MV-4-11 (cell line): ENCODE results near the gene CCDC17.

Source experiments
- DNase-seq: peaks from one replicate; lab custom pipeline; 2025; lab: John Stamatoyannopoulos, UW

The CCDC17 gene

DNA sequence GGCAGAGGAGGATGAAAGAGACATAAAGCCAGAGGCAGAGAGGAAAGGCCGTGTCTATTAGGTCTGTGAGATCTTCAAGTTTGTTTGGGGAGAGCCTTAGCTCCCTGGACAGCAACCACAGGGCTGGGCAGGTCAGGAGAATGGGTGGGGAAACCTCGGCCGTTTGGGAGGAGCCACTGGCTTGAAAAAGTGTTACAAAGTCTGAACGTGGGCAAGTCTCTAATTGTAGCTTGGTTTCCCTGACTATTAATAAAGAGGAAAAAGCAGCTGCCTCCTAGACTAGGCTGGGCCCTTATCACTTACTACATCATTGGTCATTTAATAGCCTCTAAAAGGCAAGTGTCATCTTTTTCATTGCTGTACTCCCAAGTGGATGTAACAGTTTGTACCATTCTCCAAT is at the start of gene CCDC17:
Gene CCDC17, minus strand, starts transcription at position 83 of the 400 bp plus-strand sequence. CDS start 145 bp downstream, outside the sequence.
- DNase-seq: no peak

DNA sequence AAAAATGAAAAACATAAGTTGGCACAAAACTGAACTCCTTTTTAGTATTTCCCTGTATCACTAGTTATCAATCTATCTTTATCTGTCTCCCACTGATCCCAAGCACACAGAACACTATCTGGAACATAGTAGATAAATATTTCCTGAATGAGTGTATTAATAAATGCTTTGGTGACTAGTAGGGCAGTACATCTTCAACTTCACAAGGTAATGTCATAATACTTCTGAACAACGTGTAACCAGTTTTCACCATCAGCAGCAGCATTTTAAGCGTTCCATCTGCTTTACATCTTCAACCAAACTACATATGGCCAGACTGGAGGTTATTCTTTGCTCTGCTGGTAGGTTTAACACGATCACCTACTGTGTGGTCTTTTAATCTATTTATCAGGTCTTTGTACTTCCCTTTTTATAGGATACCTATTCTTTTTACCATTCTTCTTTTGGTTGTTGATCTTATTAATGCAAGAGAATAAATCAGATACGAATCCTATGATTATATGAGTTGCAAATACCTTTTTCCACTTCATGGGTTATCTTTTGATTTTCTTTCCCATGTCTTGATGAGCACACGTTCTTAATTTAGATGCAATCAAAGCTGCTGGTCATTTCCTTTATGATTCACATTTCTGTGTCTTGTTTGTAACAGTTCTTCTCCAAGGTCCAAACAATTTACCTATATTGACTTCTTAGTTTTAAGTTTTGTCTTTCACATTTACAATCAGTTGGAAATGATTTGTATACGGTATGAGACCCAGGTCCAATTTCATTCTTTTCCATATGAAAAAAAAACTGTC is 46.2 kb upstream of the CCDC17 start:
- no peak for DNase-seq

GRCh38 chr1:45669379-45669778 is 45.5 kb upstream of the CCDC17 start:
- DNase-seq: no peak

DNA sequence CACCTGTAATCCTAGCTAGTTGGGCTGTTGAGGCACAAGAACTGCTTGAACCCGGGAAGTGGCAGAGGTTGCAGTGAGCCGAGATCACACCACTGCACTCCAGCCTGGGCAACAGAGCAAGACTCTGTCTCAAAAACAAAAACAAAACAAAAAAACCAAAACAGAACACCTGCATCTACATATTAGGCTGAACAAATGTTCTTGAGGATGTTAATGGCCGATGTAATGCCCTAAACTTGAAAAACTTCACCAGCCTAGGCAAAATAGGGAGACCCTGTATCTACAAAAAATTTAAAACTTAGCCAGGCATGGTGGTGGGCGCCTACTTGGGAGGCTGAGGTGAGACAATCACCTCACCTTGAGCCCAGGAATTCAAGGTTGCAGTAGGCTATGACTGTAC is 44.7 kb upstream of the CCDC17 start:
- DNase-seq: no peak

GRCh38 chr1:45667321-45668111 is 43.7 kb upstream of the CCDC17 start:
- DNase-seq: no peak

GRCh38 chr1:45666836-45667235 is 43.0 kb upstream of the CCDC17 start:
- DNase-seq: no peak

- no peak for DNase-seq
Measured at GRCh38 chr1:45660336-45660735, 36.5 kb upstream of the CCDC17 start.

DNA sequence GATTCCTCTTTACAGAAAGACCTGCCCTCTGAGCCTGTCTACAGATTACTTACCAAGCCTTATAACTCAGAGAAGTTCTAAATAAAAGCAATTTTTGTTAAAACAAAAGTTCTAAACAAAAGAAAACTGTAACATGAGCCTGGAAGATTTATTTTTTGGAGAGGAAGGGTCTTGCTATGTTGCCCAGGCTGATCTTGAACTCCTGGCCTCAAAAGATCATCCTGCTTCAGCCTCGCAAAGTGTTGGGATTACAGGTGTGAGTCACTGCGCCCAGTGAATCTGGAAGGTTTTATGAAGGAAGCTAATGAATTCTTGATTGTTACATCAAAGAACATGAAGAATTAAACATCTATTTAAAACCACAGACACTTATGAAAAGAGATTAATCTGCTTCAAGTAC is 35.4 kb upstream of the CCDC17 start:
- DNase-seq: no peak

- DNase-seq: no peak
Measured at GRCh38 chr1:45658171-45658570, 34.3 kb upstream of the CCDC17 start.

- DNase-seq: no peak
Measured at GRCh38 chr1:45656573-45657226, 32.8 kb upstream of the CCDC17 start.

GRCh38 chr1:45654540-45655280 is 30.9 kb upstream of the CCDC17 start:
- peak; percentile 47 for DNase-seq

- DNase-seq: peak; percentile 79
Measured at GRCh38 chr1:45647248-45648021, 23.6 kb upstream of the CCDC17 start.

DNA sequence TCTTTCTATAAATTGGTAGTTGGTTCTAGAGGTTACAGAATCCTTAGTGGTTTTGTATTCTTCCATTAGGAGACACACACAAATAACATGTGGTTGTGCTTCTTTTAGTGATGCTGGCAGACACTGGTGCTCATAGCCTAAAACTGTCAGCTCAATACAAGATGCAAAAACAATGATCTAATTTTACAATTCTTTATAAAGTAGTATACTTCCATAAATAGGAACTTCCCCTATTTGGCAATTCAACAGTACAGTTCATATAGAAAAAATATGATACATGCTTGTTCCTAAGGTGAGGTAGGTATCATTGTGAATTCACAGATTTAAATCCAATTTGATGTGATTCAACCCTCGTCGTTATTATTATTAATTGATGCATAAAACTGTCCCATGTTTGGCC is 20.8 kb upstream of the CCDC17 start:
- no peak for DNase-seq

- no peak for DNase-seq
Measured at GRCh38 chr1:45643978-45644377, 20.1 kb upstream of the CCDC17 start.

GRCh38 chr1:45643321-45643720 is 19.5 kb upstream of the CCDC17 start:
- no peak for DNase-seq

GRCh38 chr1:45640293-45640692 is 16.4 kb upstream of the CCDC17 start:
- DNase-seq: no peak

DNA sequence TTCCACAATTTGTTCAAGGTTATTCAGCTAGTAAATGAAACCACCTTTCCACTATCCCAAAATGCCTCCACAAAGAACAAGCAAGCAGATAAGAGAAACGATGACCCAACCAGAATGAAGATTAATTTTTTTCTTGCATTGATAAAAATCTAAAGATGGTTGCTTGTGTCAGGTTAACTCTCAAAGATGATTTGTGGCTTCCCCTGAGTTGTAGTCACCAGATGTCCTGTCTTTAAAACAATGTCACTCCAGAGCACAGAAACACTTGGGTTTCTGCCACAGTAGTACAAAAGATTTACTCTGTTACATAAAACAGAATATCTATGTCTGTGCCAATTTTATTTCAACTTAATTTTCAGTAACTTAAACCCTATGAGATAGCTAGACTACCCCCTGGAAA is 11.4 kb upstream of the CCDC17 start:
- no peak for DNase-seq

- DNase-seq: no peak
Measured at GRCh38 chr1:45630429-45630828, 6.6 kb upstream of the CCDC17 start.

DNA sequence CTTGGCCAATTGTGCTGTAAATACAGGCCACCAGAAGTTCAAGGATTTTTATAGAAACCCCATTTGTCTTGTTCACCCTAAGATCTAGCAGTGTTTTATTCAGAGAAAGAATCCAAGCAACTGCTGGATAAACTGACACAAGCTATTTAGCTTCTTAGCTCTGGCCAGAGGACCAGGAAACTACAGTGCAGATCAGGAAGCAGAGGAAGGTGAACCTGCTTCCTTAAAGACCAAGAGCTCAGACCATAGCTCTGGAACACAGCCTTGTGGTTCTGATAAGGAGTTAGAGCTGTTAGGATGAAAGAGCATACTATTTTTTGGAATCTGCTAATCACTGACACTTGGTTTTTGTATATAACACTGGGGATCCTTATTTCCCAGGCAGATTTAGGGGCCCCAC is 5.2 kb upstream of the CCDC17 start:
- DNase-seq: no peak

- no peak for DNase-seq
Measured at GRCh38 chr1:45622524-45623394, 1.1 kb downstream of the CCDC17 start.
